ENCODE data around the gene VAMP5. TPM values are rescaled to one million over a fixed set of nuclear protein-coding genes. Genes with fewer than 3 reads are reported as not detected.

VAMP5 gene
- total and polyA plus RNA-seq, 2 donors (not counting 3 experiments of a cell fraction or from before 2014, with no cell fraction given), result 186 to 624 TPM

DNA sequence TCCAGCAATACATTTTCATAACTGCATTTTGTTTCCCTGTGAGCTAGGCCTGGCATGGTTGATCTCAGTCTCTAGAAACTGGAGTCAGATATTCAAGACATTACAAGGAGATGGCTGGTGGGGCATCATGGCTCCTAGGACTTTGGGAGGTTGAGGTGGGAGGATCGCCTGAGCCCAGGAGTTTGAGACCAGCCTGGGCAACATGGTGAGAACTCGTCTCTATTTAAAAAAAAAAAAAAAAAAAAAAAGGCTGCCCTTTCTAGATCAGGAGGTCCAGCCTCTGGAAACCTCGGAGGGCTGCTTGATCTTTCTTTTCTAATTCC, 7.2 kb upstream of the VAMP5 start:
- Histone ChIP-seq H4K20me1 (replicated peaks; ENCODE audit: control insufficient read depth, extremely low read depth, insufficient read depth, low read length) (no peaks in the 10 kb centered on the region), H3K9me3 (replicated peaks; ENCODE audit: control insufficient read depth, insufficient read depth, low read length) (no peaks in the 10 kb centered on the region), H3K79me2 (ENCODE audit: control insufficient read depth, insufficient read depth, low read length) (no peaks in the 10 kb centered on the region), H3K4me1 (ENCODE audit: control insufficient read depth, extremely low read depth, insufficient read depth, low read length) (peaks cover 22% of the 10 kb centered on the region), H3K36me3 (ENCODE audit: control insufficient read depth in 2 of 2, extremely low read depth in 1 of 2, insufficient read depth in 2 of 2, low read length in 2 of 2) (no peaks in the 10 kb centered on the region), H2AFZ (ENCODE audit: low read depth, low read length) (peak overlapping the region; percentile 53), H3K4me3 (replicated peaks in 1 of 3; ENCODE audit: insufficient read depth in 1 of 3, low read depth in 1 of 3, low read length in 3 of 3) (no peak overlapping the region), H3K9ac (replicated peaks; ENCODE audit: extremely low read depth, insufficient read depth, low read length) (no peak overlapping the region), H3K4me2 (ENCODE audit: insufficient read depth, low read length) (peak overlapping the region; percentile 54), H3K27me3 (ENCODE audit: control insufficient read depth in 2 of 2, insufficient read depth in 2 of 2, low read length in 2 of 2) (peaks cover 0 to 5% of the 10 kb centered on the region in 2 experiments), H3K27ac (ENCODE audit: insufficient read depth, low read depth, low read length) (no peak overlapping the region), H3K9me1 (replicated peaks; ENCODE audit: control insufficient read depth, extremely low read depth, insufficient read depth, low read length) (no peaks in the 10 kb centered on the region)
- no TSS peak for BruUV-seq (replicated peaks)
- FAIRE-seq (no peak), DNase-seq (ENCODE audit: low read depth, low spot score) (no peak)
- CTCF ChIA-PET, result interaction anchor here (0.7 to 1.7 kb wide), 4 partner anchors 8 to 67 kb away, joined by 3 to 5 read pairs (median 5); partner anchors contain the start of gene RNF181
- POLR2A ChIA-PET, result no interaction called here
- intact Hi-C loops (cut with micrococcal nuclease), result no loop called here
- dilution Hi-C loops (cut with MboI; ENCODE audit: extremely low pct_ligation_motif_present, low sequenced_read_pairs), result no loop called here
- TF ChIP-seq EZH2 (IDR thresholded peaks at IDR 0.05; ENCODE audit: borderline replicate concordance, low read depth, low read length, severe bottlenecking) (no peak), POLR2A (IDR thresholded peaks at IDR 0.05; ENCODE audit: low read depth, low read length) (no peak), CTCF (IDR thresholded peaks at IDR 0.05; ENCODE audit: extremely low read depth in 1 of 2, insufficient read depth in 1 of 2, low read depth in 1 of 2, low read length in 2 of 2) (no peak), MYC (IDR thresholded peaks at IDR 0.05; ENCODE audit: low read depth, low read length) (no peak)

DNA sequence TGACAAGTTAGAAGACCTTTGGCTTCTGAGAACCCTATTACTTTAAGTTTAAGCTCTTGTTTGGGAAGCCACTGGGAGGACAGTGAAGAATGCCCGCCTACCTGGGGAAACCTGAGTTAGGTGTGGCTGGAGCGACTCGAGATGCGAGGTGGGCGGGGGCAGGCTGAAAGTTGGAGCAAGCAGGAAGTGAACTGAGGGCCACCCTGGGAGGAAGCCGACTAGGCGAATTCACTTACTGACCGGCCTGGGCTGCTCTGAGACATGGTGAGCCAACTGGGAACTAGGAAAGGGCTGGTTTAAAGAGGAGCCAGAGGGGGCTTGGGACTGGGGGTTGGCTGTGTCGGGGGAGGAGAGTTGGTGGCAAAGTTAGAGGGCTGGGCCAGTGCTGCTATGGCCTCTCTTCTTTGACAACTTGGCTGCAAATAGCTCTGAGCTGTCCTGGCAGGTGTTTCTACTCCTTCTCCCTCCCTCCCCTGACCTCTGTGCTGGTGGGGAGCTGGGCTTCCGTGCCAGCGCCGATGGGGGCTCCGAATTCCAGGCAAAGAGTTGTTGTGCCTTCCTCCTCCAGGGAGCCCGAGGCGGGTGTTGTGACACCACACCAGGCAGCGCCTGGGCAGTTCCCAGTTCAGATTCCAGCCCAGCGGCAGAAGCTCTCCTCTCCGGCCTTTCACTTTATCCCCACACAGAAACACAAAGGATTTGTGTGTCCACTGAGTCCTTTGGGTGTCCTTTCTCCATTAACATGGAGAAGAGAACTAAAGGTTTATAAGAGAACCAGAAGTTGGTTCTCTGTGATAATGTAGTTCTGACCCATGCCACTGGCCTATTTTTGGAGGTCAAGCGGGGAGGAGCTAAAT, 6.6 kb upstream of the VAMP5 start, which contains the start of gene VAMP8:
TSS of gene VAMP8 (plus strand) at position 201 of the 857 bp plus-strand sequence. CDS start at position 262, 61 bp downstream.
- H3K36me3 ChIP-seq (ENCODE audit: control insufficient read depth in 2 of 2, extremely low read depth in 1 of 2, insufficient read depth in 2 of 2, low read length in 2 of 2), result no peaks in the 10 kb centered on the region
- intact Hi-C loops (cut with micrococcal nuclease), result no loop called here
- H3K9ac ChIP-seq (replicated peaks; ENCODE audit: extremely low read depth, insufficient read depth, low read length), result peak within 1 kb of the TSS; percentile 25
- H3K4me3 ChIP-seq (replicated peaks in 1 of 3; ENCODE audit: insufficient read depth in 1 of 3, low read depth in 1 of 3, low read length in 3 of 3), result peak within 1 kb of the TSS in 2 of 3 experiments; percentile 2 to 9
- H3K9me1 ChIP-seq (replicated peaks; ENCODE audit: control insufficient read depth, extremely low read depth, insufficient read depth, low read length), result no peaks in the 10 kb centered on the region
- no peaks in the 10 kb centered on the region for H3K9me3 ChIP-seq (replicated peaks; ENCODE audit: control insufficient read depth, insufficient read depth, low read length)
- H4K20me1 ChIP-seq (replicated peaks; ENCODE audit: control insufficient read depth, extremely low read depth, insufficient read depth, low read length), result no peaks in the 10 kb centered on the region
- H3K27me3 ChIP-seq (ENCODE audit: control insufficient read depth in 2 of 2, insufficient read depth in 2 of 2, low read length in 2 of 2), result peaks cover 0 to 2% of the 10 kb centered on the region in 2 experiments
- peak within 1 kb of the TSS; percentile 54 for H3K4me2 ChIP-seq (ENCODE audit: insufficient read depth, low read length)
- CTCF ChIA-PET, result interaction anchor here (0.7 to 2.4 kb wide), 7 partner anchors 8 to 67 kb away, joined by 3 to 5 read pairs (median 5); partner anchors contain the start of gene RNF181
- TF ChIP-seq GATA2 (IDR thresholded peaks at IDR 0.05; ENCODE audit: insufficient read depth, insufficient read length, low read depth, low read length) (no peak), FOS (IDR thresholded peaks at IDR 0.05; ENCODE audit: borderline replicate concordance, insufficient read depth, low read length) (no peak), CTCF (IDR thresholded peaks at IDR 0.05; ENCODE audit: extremely low read depth in 1 of 2, insufficient read depth in 1 of 2, low read depth in 1 of 2, low read length in 2 of 2) (no peak), POLR2AphosphoS5 (IDR thresholded peaks at IDR 0.05; ENCODE audit: insufficient read depth, low read depth, low read length) (no peak), POLR2A (IDR thresholded peaks at IDR 0.05; ENCODE audit: low read depth, low read length) (no peak), EZH2 (IDR thresholded peaks at IDR 0.05; ENCODE audit: borderline replicate concordance, low read depth, low read length, severe bottlenecking) (no peak), MYC (IDR thresholded peaks at IDR 0.05; ENCODE audit: low read depth, low read length) (no peak), JUN (IDR thresholded peaks at IDR 0.05; ENCODE audit: borderline replicate concordance, insufficient read depth, insufficient read length, low read depth) (no peak), MAX (IDR thresholded peaks at IDR 0.05; ENCODE audit: insufficient read depth, insufficient read length) (no peak)
- POLR2A ChIA-PET, result interaction anchor here (1.0 kb wide), 1 partner anchor 39 kb away, joined by 6 read pairs; the partner anchor contains the start of gene MAT2A
- peak within 1 kb of the TSS; percentile 27 for H3K27ac ChIP-seq (ENCODE audit: insufficient read depth, low read depth, low read length)
- H3K79me2 ChIP-seq (ENCODE audit: control insufficient read depth, insufficient read depth, low read length), result no peaks in the 10 kb centered on the region
- peak within 1 kb of the TSS; percentile 53 for H2AFZ ChIP-seq (ENCODE audit: low read depth, low read length)
- DNase-seq (ENCODE audit: low read depth, low spot score) (peak; percentile 37), FAIRE-seq (peak; percentile 77)
- BruUV-seq (replicated peaks), result TSS peak; percentile 42
- dilution Hi-C loops (cut with MboI; ENCODE audit: extremely low pct_ligation_motif_present, low sequenced_read_pairs), result no loop called here
- H3K4me1 ChIP-seq (ENCODE audit: control insufficient read depth, extremely low read depth, insufficient read depth, low read length), result peaks cover 22% of the 10 kb centered on the region
